GM10266 (cell line): ENCODE data around the gene PBXIP1.
A peak's percentile ranks its signal among the peaks of the same experiment; 100 is the strongest.

Experiments
- DNase-seq: peaks from one replicate; pipeline ENCODE4 v3.0.0; 2012; ENCODE audit errors: extremely low spot score
- TF ChIP-seq, protein P1 (sequence below): IDR thresholded peaks from 2 replicates; pipeline ENCODE4 v1.5.1; 2012; ENCODE audit warnings: mild to moderate bottlenecking, low read depth; ENCODE audit not compliant: control insufficient read depth, insufficient read depth; ENCODE audit errors: missing control alignments

Gene PBXIP1

GRCh38 chr1:154956544-154956941 lies 644 bp upstream of the PBXIP1 start:
- TF ChIP-seq, protein P1, sequence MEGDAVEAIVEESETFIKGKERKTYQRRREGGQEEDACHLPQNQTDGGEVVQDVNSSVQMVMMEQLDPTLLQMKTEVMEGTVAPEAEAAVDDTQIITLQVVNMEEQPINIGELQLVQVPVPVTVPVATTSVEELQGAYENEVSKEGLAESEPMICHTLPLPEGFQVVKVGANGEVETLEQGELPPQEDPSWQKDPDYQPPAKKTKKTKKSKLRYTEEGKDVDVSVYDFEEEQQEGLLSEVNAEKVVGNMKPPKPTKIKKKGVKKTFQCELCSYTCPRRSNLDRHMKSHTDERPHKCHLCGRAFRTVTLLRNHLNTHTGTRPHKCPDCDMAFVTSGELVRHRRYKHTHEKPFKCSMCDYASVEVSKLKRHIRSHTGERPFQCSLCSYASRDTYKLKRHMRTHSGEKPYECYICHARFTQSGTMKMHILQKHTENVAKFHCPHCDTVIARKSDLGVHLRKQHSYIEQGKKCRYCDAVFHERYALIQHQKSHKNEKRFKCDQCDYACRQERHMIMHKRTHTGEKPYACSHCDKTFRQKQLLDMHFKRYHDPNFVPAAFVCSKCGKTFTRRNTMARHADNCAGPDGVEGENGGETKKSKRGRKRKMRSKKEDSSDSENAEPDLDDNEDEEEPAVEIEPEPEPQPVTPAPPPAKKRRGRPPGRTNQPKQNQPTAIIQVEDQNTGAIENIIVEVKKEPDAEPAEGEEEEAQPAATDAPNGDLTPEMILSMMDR = no peak
- DNase-seq = no peak

DNA sequence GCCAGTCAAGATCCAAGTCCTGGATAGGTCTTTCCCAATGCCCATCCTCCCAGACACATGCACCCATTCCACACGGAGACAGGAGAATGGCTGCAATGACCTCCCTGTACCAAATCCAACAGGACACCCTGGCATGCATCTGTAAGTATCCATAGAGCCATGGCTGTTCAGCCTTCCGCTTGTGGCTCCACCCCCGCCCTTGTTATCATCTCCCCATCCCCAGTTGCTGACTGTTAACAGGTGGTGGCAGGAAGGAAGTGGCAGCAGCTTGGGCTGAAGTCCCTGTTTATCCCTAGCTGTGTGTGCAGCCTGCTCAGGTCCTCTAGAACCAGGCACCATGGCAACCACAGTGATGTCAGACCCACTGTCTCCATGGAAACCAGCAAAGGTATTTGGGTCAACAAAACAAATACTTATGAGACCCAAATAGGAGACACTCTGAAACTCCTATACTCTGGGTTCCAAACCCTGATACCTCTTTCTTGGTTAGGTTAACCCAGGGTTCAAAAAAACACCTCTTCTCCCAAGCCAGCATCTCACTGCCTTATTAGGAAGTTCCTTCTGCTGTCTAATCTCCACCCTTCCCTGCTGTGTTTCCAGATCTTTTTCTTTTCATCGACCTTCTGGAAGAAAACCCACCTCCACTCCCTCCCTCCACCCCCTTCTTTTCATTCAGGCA lies 721 bp downstream of the PBXIP1 start:
- TF ChIP-seq, protein P1 = no peak
- DNase-seq = peak; percentile 80

GRCh38 chr1:154954541-154954940 lies 1.4 kb downstream of the PBXIP1 start:
- TF ChIP-seq, protein P1 = no peak
- no peak for DNase-seq

- no peak for DNase-seq
- TF ChIP-seq, protein P1 = no peak
Observed at GRCh38 chr1:154953611-154954038, 2.3 kb downstream of the PBXIP1 start.

- DNase-seq = no peak
- TF ChIP-seq, protein P1 = no peak
Observed at GRCh38 chr1:154952664-154953063, 3.2 kb downstream of the PBXIP1 start.

DNA sequence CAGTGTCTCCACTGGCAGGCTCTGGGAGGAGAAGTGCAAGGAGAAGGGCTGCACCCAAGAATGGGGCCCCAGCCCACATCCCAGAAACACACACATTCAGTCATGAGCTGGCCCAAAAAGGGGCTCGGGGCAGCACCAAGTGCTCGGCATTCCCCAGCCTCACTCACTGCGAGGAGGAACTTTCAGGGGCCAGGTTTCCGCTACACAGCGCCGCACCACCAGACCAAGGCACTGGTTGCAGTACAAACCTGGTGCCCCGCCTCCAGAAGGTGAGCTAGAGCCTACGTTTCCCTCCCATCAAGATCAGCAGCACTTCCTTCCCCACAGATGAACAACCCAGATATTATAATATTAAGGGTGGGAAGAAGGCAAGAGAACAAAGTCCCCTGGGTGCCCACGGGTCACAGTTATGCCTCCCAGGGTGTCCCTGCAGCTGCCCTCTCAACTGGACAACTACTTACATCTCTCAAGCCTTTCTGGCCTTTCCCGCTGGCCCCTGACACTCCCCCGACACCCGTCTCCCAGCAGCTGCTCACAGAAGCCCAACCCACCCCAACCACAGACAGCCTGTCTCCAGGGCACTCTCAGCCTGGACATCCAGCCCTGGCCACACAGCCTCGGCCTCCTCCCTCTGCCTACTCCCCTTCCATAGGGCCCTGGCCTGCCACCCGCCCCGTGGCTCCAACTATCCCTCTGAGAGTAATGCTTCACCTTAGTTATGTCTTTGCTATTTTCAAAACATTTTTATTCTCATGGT lies 3.8 kb downstream of the PBXIP1 start:
- TF ChIP-seq, protein P1 = no peak
- no peak for DNase-seq

- DNase-seq = no peak
Observed at GRCh38 chr1:154948079-154948478, 7.8 kb downstream of the PBXIP1 start.

More at GRCh38 chr1:154948079-154948478, 7.8 kb downstream of the PBXIP1 start:
- TF ChIP-seq, protein P1 = no peak
